HUES48 (cell line): Measurements from ENCODE around the gene COPG2.

Experiments
- H3K27ac ChIP-seq: one replicate; pipeline ENCODE4 v1.7.0; 2013; ENCODE audit warnings: low read depth, low read length, inconsistent platforms
- H3K27me3 ChIP-seq: 2 replicates; pipeline ENCODE4 v1.6.1; 2013; ENCODE audit warnings: mild to moderate bottlenecking, low read length; ENCODE audit not compliant: control insufficient read depth, insufficient read depth
- H3K36me3 ChIP-seq: 2 replicates; pipeline ENCODE4 v1.6.1; 2013; ENCODE audit warnings: low read length; ENCODE audit not compliant: control insufficient read depth, insufficient read depth
- H3K4me1 ChIP-seq: 2 replicates; pipeline ENCODE4 v1.6.1; 2013; ENCODE audit warnings: mild to moderate bottlenecking, low read length; ENCODE audit not compliant: control insufficient read depth, insufficient read depth
- H3K4me3 ChIP-seq: 2 replicates; pipeline ENCODE4 v1.5.1; 2013; ENCODE audit warnings: mild to moderate bottlenecking, low read depth, low read length
- H3K9ac ChIP-seq: 2 replicates; pipeline ENCODE4 v1.6.1; 2013; ENCODE audit warnings: mild to moderate bottlenecking, low read depth, low read length, moderate library complexity
- H3K9me3 ChIP-seq: 2 replicates; pipeline ENCODE4 v1.6.1; 2013; ENCODE audit warnings: low read length; ENCODE audit not compliant: control insufficient read depth, insufficient read depth

COPG2 gene

DNA sequence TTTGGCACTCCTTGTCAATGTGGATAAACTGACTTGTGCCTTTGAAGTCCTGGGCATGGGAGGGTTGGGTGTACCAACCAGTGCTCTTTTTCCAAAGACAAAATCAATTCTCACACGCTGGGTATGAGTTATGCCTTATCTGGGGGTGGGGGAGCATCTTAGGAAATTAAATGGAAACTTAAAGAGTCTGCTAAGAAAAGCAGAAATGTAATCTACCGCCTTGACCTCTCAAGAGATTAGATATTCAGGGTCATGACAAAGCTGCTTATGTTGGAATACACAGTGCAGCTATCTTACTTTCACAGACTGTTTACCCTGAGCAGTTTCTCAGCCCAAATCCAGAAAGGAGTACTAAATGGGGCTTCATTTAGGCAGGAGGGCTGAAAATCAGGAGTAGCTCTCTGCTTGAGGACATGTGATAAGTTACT lies 174.1 kb downstream of the COPG2 start:
- no peak overlapping the region for H3K9ac ChIP-seq
- peaks cover 12% of the 10 kb centered on the region; the same call in 1 of the 2 replicates for H3K4me1 ChIP-seq
- no peak overlapping the region for H3K4me3 ChIP-seq
- H3K27ac ChIP-seq, result no peak overlapping the region
- peaks cover 5% of the 10 kb centered on the region for H3K9me3 ChIP-seq
- peaks cover 42% of the 10 kb centered on the region for H3K36me3 ChIP-seq
- peaks cover 25% of the 10 kb centered on the region for H3K27me3 ChIP-seq

DNA sequence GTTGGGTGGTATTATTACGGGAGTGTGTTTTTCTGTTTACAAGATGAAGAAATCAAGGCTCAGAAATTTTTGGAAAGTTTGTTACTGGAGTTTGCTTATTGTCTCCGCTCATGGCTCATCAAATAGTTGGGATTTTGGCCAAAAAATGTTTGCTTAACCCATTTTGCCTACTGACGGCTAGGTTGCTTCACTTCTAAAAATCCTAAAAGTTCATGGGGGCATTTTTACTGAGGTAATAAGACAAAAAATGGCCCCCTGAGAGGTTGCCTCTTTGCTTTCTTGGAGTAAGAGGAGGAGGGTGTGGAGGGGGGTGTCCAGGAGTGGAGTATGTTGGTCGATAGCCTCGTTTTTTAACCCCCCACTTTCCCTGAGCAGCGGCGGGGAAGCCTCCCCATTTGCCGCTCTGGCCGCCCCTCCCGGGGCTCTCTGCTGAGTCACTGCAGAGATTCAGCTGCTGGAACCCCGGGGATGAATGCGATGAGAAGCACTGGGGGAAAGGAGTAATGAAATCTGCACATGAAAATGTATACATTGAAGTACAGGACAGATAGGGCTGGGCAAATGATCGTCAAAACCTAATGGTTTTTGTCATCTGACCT lies 175.2 kb downstream of the COPG2 start:
- H3K4me3 ChIP-seq, result peak overlapping the region; percentile 49
- H3K27me3 ChIP-seq, result peaks cover 25% of the 10 kb centered on the region
- no peak overlapping the region for H3K27ac ChIP-seq
- H3K9me3 ChIP-seq, result peaks cover 5% of the 10 kb centered on the region
- peaks cover 31% of the 10 kb centered on the region for H3K36me3 ChIP-seq
- peaks cover 13% of the 10 kb centered on the region; the same call in 1 of the 2 replicates for H3K4me1 ChIP-seq
- no peak overlapping the region for H3K9ac ChIP-seq

DNA sequence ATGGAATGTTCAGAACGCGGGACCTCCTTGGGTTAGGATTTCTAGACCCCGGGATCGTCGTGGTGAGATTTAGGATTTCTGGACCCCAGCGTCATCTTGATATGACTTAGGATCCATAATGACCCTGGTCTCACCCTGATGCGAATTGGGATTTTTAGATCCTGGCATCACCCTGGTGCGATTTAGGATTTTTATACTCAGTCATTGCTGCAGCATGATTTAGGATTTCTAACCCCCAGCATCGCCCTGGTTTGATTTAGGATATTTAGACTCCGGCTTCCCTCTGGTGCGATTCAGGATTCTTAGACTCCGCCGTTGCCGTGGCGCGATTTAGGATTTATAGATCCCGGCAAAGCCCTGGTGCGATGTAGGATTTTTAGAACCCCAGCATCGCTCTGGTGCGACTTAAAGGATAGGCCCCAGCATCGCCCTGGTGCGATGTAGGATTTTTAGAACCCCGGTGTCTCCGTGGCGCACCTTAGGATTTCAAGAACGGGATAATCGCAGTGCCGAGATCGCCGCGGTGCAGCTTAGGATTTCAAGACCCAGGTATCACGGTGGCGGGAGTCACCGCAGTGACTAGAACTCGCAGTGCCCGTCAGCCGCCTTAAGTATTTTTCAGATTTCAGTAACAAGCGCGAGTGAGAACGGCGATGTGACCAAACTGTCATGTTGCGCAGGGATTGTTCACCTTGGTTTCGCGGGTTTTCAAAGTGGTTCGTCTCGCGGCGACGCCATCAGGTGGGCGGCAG lies 175.8 kb downstream of the COPG2 start:
- no peak overlapping the region for H3K9ac ChIP-seq
- peaks cover 24% of the 10 kb centered on the region for H3K36me3 ChIP-seq
- peaks cover 25% of the 10 kb centered on the region for H3K27me3 ChIP-seq
- no peak overlapping the region for H3K27ac ChIP-seq
- H3K4me1 ChIP-seq, result peaks cover 13% of the 10 kb centered on the region; the same call in 1 of the 2 replicates
- H3K4me3 ChIP-seq, result peak overlapping the region; percentile 49
- H3K9me3 ChIP-seq, result peaks cover 5% of the 10 kb centered on the region

GRCh38 chr7:130491841-130492522 lies 176.6 kb downstream of the COPG2 start, which contains the start of gene MEST:
Gene MEST (plus strand): TSS chr7:130492085. CDS start chr7:130492314, 229 bp downstream.
- Histone ChIP-seq H3K9me3 (peaks cover 5% of the 10 kb centered on the region), H3K9ac (no peak within 1 kb of the TSS)

GRCh38 chr7:130490888-130491804 lies 177.4 kb downstream of the COPG2 start:
- Histone ChIP-seq H3K4me3 (peak overlapping the region; percentile 49), H3K27me3 (peaks cover 25% of the 10 kb centered on the region), H3K27ac (peak overlapping the region; percentile 44), H3K9me3 (peaks cover 5% of the 10 kb centered on the region), H3K4me1 (peaks cover 13% of the 10 kb centered on the region; the same call in 1 of the 2 replicates), H3K9ac (peak overlapping the region; percentile 37), H3K36me3 (peaks cover 12% of the 10 kb centered on the region; the same call in 1 of the 2 replicates)

More at GRCh38 chr7:130491841-130492522, 176.6 kb downstream of the COPG2 start, which contains the start of gene MEST:
- peaks cover 20% of the 10 kb centered on the region for H3K36me3 ChIP-seq
- H3K4me1 ChIP-seq, result peaks cover 13% of the 10 kb centered on the region; the same call in 1 of the 2 replicates
- no peak within 1 kb of the TSS for H3K27ac ChIP-seq
- peaks cover 25% of the 10 kb centered on the region for H3K27me3 ChIP-seq
- H3K4me3 ChIP-seq, result peak within 1 kb of the TSS; percentile 49

DNA sequence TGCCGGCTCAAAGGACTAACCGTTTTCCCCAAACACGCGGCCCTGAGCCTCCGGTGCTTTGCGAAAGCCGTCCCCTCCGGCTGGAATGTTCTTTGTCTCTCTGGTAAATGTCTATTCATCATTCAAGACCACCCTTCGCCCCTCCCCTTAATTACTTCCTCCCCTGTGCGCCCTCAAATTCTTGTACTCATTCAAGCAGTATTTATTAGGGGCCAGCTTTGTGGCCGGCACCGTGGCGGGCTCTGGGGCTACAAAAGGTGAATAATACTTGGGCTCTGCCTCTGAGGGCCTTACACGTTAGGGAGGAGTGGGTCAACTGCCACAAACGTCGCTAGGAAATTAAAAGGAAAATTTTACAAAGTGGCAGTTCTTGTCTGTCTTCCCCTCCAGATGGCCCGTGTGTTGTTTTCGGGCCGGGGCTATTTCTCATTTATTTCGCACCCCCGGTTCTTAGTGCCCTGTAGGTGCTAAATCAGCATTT lies 178.2 kb downstream of the COPG2 start:
- peaks cover 5% of the 10 kb centered on the region for H3K9me3 ChIP-seq
- peak overlapping the region; percentile 37 for H3K9ac ChIP-seq
- peaks cover 26% of the 10 kb centered on the region for H3K27me3 ChIP-seq
- peak overlapping the region; percentile 44 for H3K27ac ChIP-seq
- peaks cover 4% of the 10 kb centered on the region; the same call in 1 of the 2 replicates for H3K36me3 ChIP-seq
- H3K4me3 ChIP-seq, result peak overlapping the region; percentile 49
- H3K4me1 ChIP-seq, result peaks cover 13% of the 10 kb centered on the region; the same call in 1 of the 2 replicates

DNA sequence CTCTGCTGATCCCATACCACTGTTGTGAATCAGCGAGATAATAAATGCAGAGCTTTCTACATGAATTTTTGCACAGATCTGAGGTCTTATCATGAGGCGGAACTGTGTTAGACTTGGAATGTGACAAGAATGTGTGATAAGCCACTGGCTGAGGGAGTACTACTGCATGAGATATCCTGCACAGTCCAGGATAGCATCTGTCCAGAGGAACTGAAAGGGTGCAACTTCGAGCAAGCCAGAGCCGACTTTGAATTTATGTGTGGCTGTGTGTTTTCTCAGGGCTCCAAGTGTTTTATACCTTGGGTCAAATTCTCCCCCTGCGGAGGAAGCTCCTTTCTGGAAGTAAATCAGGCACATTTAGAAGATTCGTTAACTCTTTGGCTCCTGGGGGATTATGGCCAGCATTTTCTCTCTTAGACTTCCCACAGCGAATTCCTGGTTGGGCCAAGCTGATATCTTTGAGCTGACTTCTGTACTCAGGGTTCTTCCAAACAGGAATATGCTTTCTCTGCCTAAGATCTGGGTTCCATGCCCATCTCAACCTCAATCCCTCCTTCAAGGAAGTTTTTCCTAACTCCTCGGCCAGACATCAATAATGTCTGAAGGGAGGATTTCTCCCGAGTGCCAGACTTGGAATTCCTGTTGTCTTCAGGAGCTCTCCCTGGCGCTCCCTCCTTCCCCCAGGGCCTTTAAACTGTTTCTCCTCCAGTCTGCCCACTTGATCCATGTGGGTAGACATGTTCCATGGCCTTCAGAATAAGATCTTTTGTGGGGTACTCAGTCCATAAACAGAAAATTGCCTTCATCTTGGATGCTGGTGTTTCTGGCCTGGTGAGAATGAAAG lies 179.2 kb downstream of the COPG2 start:
- H3K4me1 ChIP-seq, result peaks cover 13% of the 10 kb centered on the region; the same call in 1 of the 2 replicates
- H3K27ac ChIP-seq, result no peak overlapping the region
- peaks cover 5% of the 10 kb centered on the region for H3K9me3 ChIP-seq
- peaks cover 33% of the 10 kb centered on the region for H3K27me3 ChIP-seq
- H3K4me3 ChIP-seq, result 0 out of 2 replicates have a peak overlapping the region, but pooled peaks have one; percentile 49
- H3K36me3 ChIP-seq, result no peaks in the 10 kb centered on the region
- peak overlapping the region; percentile 37; the same call in 1 of the 2 replicates for H3K9ac ChIP-seq

- peaks cover 6% of the 10 kb centered on the region; the same call in 1 of the 2 replicates for H3K4me1 ChIP-seq
Observed at GRCh38 chr7:130488392-130489139, 180.0 kb downstream of the COPG2 start.

GRCh38 chr7:130486954-130487436 lies 181.6 kb downstream of the COPG2 start:
- no peaks in the 10 kb centered on the region for H3K36me3 ChIP-seq
- H3K9me3 ChIP-seq, result no peaks in the 10 kb centered on the region
- H3K27ac ChIP-seq, result no peak overlapping the region
- H3K4me3 ChIP-seq, result peak overlapping the region; percentile 84
- peaks cover 6% of the 10 kb centered on the region; the same call in 1 of the 2 replicates for H3K4me1 ChIP-seq
- H3K9ac ChIP-seq, result peak overlapping the region; percentile 79
- peaks cover 16% of the 10 kb centered on the region for H3K27me3 ChIP-seq

More at GRCh38 chr7:130488392-130489139, 180.0 kb downstream of the COPG2 start:
- Histone ChIP-seq H3K9me3 (peaks cover 5% of the 10 kb centered on the region), H3K36me3 (no peaks in the 10 kb centered on the region), H3K9ac (no peak overlapping the region), H3K27ac (no peak overlapping the region), H3K27me3 (peaks cover 31% of the 10 kb centered on the region), H3K4me3 (no peak overlapping the region)
